Activated CD8-positive, alpha-beta memory T cell treated with anti-CD3 and anti-CD28 coated beads, Interleukin-2, amount 50 U/mL, for 1 hour (primary cell): ENCODE results near the gene MOB2.

Experiments
- DNase-seq: peaks from one replicate; pipeline ENCODE4 v3.0.0-alpha.2; 2020; ENCODE audit errors: extremely low read depth

The MOB2 gene

GRCh38 chr11:1457326-1457680 is 29.3 kb downstream of the MOB2 start:
- DNase-seq: no peak

GRCh38 chr11:1456596-1457325 is 29.8 kb downstream of the MOB2 start:
- DNase-seq: no peak

- no peak for DNase-seq
These were observed 30.4 kb downstream of the MOB2 start for GRCh38 chr11:1456176-1456575.

GRCh38 chr11:1455763-1456060 is 30.9 kb downstream of the MOB2 start:
- no peak for DNase-seq

GRCh38 chr11:1455032-1455762 is 31.4 kb downstream of the MOB2 start:
- DNase-seq: no peak

- DNase-seq: no peak
These were observed 32.0 kb downstream of the MOB2 start for GRCh38 chr11:1454576-1454975.

- no peak for DNase-seq
These were observed 33.0 kb downstream of the MOB2 start for GRCh38 chr11:1453611-1454034.

GRCh38 chr11:1452744-1453143 is 33.8 kb downstream of the MOB2 start:
- no peak for DNase-seq

- no peak for DNase-seq
These were observed 34.7 kb downstream of the MOB2 start for GRCh38 chr11:1451781-1452470.

- no peak for DNase-seq
These were observed 35.4 kb downstream of the MOB2 start for GRCh38 chr11:1450949-1451710.

- no peak for DNase-seq
These were observed 36.2 kb downstream of the MOB2 start for GRCh38 chr11:1450344-1450875.

- DNase-seq: no peak
These were observed 36.9 kb downstream of the MOB2 start for GRCh38 chr11:1449490-1450243.

- DNase-seq: no peak
These were observed 37.7 kb downstream of the MOB2 start for GRCh38 chr11:1448882-1449281.

GRCh38 chr11:1447845-1448825 is 38.4 kb downstream of the MOB2 start:
- no peak for DNase-seq

GRCh38 chr11:1446623-1447022 is 40.0 kb downstream of the MOB2 start:
- DNase-seq: no peak

- no peak for DNase-seq
These were observed 40.7 kb downstream of the MOB2 start for GRCh38 chr11:1445741-1446445.

GRCh38 chr11:1444823-1445422 is 41.7 kb downstream of the MOB2 start:
- DNase-seq: no peak

GRCh38 chr11:1444321-1444720 is 42.3 kb downstream of the MOB2 start:
- no peak for DNase-seq

GRCh38 chr11:1443737-1444136 is 42.8 kb downstream of the MOB2 start:
- DNase-seq: no peak
